Islet of Langerhans (tissue), 1 donor: Measurements from ENCODE around the gene MOGAT3.
"Not testable (repeated sequence)": the region's sequence is repeated elsewhere in the genome, so short reads cannot be mapped to it uniquely, and the experiment has no call there.

ENCODE experiments used
- FAIRE-seq: peaks from one replicate; lab custom pipeline; 2011; peaks lifted over from hg19 to GRCh38; lab: Jason Lieb, UNC

Gene MOGAT3

GRCh38 chr7:101203740-101204738 is 3.2 kb upstream of the MOGAT3 start:
- FAIRE-seq = not testable (repeated sequence)

- FAIRE-seq = no peak
Measured at GRCh38 chr7:101202603-101202918, 1.7 kb upstream of the MOGAT3 start.

- no peak for FAIRE-seq
Measured at GRCh38 chr7:101201695-101202602, 1.1 kb upstream of the MOGAT3 start.

DNA sequence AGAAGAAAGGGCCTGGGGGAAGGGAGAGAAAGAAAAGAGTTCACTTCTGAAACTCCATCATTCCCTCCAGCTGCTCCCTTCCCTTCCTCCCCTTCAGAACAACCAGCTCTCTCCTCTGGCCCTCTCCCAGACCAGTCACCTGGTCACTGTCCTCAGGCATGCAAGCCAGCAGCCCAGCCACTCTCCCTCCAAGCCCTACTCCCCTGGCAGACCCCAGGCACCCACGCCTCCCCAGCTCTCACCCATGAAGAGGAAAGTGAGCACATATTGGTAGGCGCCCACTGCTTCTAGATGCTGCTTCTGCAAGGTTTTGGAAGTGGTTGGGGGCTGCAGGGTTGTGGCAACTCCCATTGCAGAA is 353 bp downstream of the MOGAT3 start:
- FAIRE-seq = no peak

- not testable (repeated sequence) for FAIRE-seq
Measured at GRCh38 chr7:101199522-101199921, 1.3 kb downstream of the MOGAT3 start.

GRCh38 chr7:101198476-101198875 is 2.4 kb downstream of the MOGAT3 start:
- FAIRE-seq = no peak

GRCh38 chr7:101197991-101198390 is 2.8 kb downstream of the MOGAT3 start:
- no peak for FAIRE-seq

DNA sequence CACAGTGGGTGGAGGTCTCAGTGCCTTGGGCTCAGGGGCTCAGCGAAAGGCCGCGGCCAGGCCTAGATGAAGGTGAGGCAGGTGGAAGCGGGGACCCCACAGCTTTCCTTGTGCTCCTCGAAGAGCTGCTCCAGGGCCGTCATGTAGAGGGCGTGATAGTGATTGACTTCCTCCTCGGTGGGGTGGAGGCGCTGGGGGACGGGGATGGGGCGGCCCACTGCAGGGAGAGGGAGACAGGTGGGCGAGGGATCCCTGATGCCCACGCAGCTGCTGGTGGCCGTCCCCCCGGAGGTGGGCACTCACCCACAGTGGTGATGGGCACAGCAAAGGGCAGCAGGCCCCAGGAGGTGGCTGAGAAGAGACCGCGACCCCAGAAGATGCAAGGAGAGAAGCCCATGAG is 5.0 kb downstream of the MOGAT3 start:
- no peak for FAIRE-seq

DNA sequence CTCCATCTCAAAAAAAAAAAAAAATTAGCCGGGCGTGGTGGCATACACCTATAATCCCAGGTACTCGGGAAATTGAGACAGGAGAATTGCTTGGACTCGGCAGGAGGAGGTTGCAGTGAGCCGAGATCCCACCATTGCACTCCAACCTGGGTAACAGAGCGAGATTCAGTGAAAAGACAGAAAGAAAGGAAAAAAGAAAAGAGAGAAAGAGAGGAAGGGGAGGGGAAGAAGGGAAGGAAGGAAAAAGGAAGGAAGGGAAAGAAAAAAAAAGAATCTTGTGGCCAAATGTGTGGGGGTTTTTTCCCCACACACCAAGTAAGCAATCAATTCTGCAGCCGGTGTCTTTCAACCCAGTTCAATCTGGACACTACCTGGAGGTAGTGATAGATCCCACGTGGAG is 11.7 kb downstream of the MOGAT3 start:
- FAIRE-seq = no peak

- no peak for FAIRE-seq
Measured at GRCh38 chr7:101186844-101187428, 13.9 kb downstream of the MOGAT3 start.

- FAIRE-seq = no peak
Measured at GRCh38 chr7:101186194-101186593, 14.6 kb downstream of the MOGAT3 start.

GRCh38 chr7:101185258-101185839 is 15.5 kb downstream of the MOGAT3 start:
- no peak for FAIRE-seq

DNA sequence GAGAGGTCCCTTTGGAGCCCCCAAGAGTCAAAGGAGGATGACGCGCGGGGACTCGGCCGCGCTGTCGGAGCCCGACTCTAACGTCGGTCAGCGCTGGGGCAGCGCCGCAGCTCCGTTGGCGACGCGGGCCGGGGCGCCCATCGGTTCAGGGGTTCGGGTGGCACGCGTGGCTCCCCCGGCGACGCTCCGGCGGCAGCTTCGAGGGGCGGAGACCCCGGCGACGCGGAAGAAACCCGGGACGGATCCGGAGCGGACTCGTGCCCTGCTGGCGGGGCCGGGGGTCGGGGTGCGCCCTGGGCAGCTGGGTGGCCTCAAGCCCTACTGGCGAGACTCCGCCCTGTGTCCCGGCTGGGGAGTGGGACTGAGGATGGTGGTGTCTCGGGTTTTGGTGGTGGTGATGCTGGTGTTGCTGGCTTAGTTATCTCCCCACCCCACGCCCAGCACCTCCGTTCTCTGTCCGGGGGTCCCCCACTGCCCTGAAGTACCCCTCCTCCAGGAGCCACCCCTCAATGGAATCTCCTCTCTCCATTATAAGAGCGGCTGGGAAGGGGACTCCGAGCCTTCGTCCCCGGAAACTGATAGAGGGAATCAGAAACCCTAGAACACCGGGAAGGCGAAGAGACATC is 20.6 kb downstream of the MOGAT3 start, which contains the start of gene NAT16:
Gene NAT16, minus strand, starts transcription at position 164 of the 626 bp plus-strand sequence. CDS start 5,486 bp downstream, outside the sequence.
- FAIRE-seq = no peak

GRCh38 chr7:101179713-101180112 is 21.1 kb downstream of the MOGAT3 start:
- FAIRE-seq = no peak

DNA sequence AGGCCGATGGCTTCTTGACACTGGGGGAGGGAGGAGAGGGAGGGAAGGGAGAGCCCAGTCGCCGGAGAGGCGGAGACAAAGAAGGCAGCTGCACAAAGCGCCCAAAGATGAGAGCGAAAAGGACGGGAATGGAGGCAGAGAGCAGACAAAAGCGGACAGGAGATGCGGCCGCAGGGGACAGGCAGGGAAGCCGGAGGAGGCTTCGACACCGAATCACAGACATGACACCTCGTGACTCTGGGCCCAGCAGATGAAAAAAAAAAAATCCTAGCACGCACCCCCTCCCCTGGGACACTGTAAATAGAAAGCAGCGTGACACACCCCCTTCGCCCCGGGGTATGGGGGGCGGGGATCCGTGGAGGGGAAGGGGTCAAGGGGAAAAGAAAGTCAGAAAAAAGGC is 21.7 kb downstream of the MOGAT3 start:
- FAIRE-seq = no peak

GRCh38 chr7:101177644-101178043 is 23.2 kb downstream of the MOGAT3 start:
- no peak for FAIRE-seq

DNA sequence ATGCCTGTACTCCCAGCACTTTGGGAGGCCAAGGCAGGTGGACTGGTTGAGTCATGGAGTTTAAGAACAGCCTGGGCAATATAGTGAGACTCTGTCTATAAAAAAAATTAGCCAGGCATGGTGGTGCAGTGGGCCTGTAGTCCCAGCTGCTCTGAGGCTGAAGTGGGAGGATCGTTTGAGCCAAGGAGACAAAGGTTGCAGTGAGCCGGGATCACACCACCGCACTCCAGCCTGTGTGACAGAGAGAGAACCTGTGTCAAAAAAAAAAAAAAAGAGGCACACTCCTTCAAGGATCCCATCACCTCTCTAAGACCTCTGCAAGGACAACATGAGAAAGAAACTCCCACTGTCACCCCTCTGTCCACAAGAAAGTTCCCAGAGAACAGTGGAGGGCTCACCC is 25.2 kb downstream of the MOGAT3 start:
- FAIRE-seq = no peak

DNA sequence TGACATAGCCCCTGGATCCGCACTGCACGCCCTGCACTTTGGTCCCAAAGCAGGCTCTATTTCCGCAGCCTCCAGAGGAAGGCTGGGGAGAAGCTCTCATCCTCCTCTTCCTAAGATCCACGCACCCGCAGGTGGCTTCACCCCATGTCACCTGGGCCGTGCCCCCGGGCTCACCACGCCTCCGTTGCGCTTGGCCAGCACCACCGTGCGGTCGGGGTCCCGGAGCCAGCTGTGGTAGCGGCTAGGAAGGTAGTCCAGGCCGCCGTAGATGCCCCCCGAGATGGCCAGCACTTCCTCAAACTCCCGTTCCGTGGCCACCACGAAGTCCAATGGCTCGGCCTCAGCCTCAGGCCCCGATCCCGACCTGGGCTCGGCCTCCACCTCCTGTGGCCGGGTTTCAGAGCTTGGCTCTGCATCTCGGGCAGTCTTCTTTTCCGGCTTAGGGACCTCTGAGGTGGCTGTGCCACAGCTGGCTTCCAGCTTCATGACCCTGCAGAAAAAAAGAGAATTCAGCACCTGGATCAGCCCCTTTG is 26.4 kb downstream of the MOGAT3 start:
- FAIRE-seq = no peak

GRCh38 chr7:101173752-101174244 is 27.0 kb downstream of the MOGAT3 start:
- FAIRE-seq = no peak

GRCh38 chr7:101172854-101173751 is 27.7 kb downstream of the MOGAT3 start:
- FAIRE-seq = no peak
